ENCODE data around the gene SH2B3.
"Not testable (repeated sequence)": the region's sequence is repeated elsewhere in the genome, so short reads cannot be mapped to it uniquely, and the experiment has no call there.

The SH2B3 gene

GRCh38 chr12:111458546-111459172, 52.9 kb downstream of the SH2B3 start:
- no peak for DNase-seq (ENCODE audit: low read depth in 2 of 2)

GRCh38 chr12:111460111-111460510, 54.4 kb downstream of the SH2B3 start:
- DNase-seq (ENCODE audit: low read depth in 2 of 2): not testable (repeated sequence)

- DNase-seq (ENCODE audit: low read depth in 2 of 2): no peak
These were observed 56.6 kb downstream of the SH2B3 start for GRCh38 chr12:111462210-111462769.

- no peak for DNase-seq (ENCODE audit: low read depth in 2 of 2)
These were observed 61.6 kb downstream of the SH2B3 start for GRCh38 chr12:111467092-111467856.

- DNase-seq (ENCODE audit: low read depth in 2 of 2): no peak
These were observed 62.1 kb downstream of the SH2B3 start for GRCh38 chr12:111467857-111468241.

- no peak for DNase-seq (ENCODE audit: low read depth in 2 of 2)
These were observed 63.7 kb downstream of the SH2B3 start for GRCh38 chr12:111469401-111469800.

GRCh38 chr12:111471236-111471635, 65.5 kb downstream of the SH2B3 start:
- no peak for DNase-seq (ENCODE audit: low read depth in 2 of 2)

- no peak for DNase-seq (ENCODE audit: low read depth in 2 of 2)
These were observed 76.7 kb downstream of the SH2B3 start for GRCh38 chr12:111482462-111482861.

- no peak for DNase-seq (ENCODE audit: low read depth in 2 of 2)
These were observed 82.5 kb downstream of the SH2B3 start for GRCh38 chr12:111488271-111488670.

- DNase-seq (ENCODE audit: low read depth in 2 of 2): no peak
These were observed 83.1 kb downstream of the SH2B3 start for GRCh38 chr12:111488798-111489197.

- not testable (repeated sequence) for DNase-seq (ENCODE audit: low read depth in 2 of 2)
These were observed 87.3 kb downstream of the SH2B3 start for GRCh38 chr12:111492979-111493378.

GRCh38 chr12:111494676-111495075, 89.0 kb downstream of the SH2B3 start:
- no peak for DNase-seq (ENCODE audit: low read depth in 2 of 2)

Measured in activated CD8-positive, alpha-beta memory T cell treated with anti-CD3 and anti-CD28 coated beads for 4 hours (primary cell).